HL-60 (cell line): ENCODE measurements around the gene CDC42BPB.

ENCODE experiments used
- DNase-seq, 2 experiments: peaks; one replicate each; pipeline ENCODE4 v3.0.0-alpha.2; 2010 to 2020; ENCODE audit warnings: low read depth in 1 of 2, low spot score in 1 of 2
- H3K27ac ChIP-seq: fragments of 250-450 bp; sonication (Bioruptor Pico); replicated peaks from 2 replicates; pipeline ENCODE4 v1.5.1; 2020; ENCODE audit warnings: mild to moderate bottlenecking, moderate library complexity
- H3K27me3 ChIP-seq: fragments of 250-450 bp; sonication (Bioruptor Pico); 2 replicates; pipeline ENCODE4 v1.5.1; 2021; ENCODE audit warnings: mild to moderate bottlenecking, moderate library complexity; ENCODE audit not compliant: insufficient read depth, poor library complexity, severe bottlenecking
- H3K4me3 ChIP-seq: replicated peaks from 2 replicates; pipeline ENCODE4 v1.5.1; 2011; ENCODE audit warnings: mild to moderate bottlenecking, control low read depth, low read length; ENCODE audit not compliant: insufficient read depth
- CTCF ChIP-seq: IDR thresholded peaks from one replicate; pipeline ENCODE4 v1.5.1; 2011; ENCODE audit warnings: low read length, control low read depth, inconsistent platforms; ENCODE audit not compliant: insufficient read depth
- GABPA ChIP-seq: IDR thresholded peaks from 2 replicates; pipeline ENCODE4 v1.6.1; 2012; ENCODE audit warnings: low read depth
- POLR2AphosphoS5 ChIP-seq: IDR thresholded peaks from 2 replicates; pipeline ENCODE4 v1.6.1; 2012; ENCODE audit warnings: low read depth
- REST ChIP-seq: IDR thresholded peaks from 2 replicates; pipeline ENCODE4 v1.6.1; 2012; ENCODE audit warnings: low read depth; ENCODE audit not compliant: insufficient replicate concordance
- SPI1 ChIP-seq: IDR thresholded peaks from 2 replicates; pipeline ENCODE4 v1.6.1; 2012; ENCODE audit warnings: low read depth, mild to moderate bottlenecking, borderline replicate concordance

Gene CDC42BPB

GRCh38 chr14:102909462-102909861 is 147.9 kb downstream of the CDC42BPB start:
- H3K27ac ChIP-seq = no peak overlapping the region
- DNase-seq = no peak
- TF ChIP-seq POLR2AphosphoS5 (peak; percentile 22; the same call in 1 of the 2 replicates), SPI1 (no peak), GABPA (no peak), CTCF (no peak), REST (no peak)

GRCh38 chr14:102908766-102909455 is 148.4 kb downstream of the CDC42BPB start:
- Histone ChIP-seq H3K27me3 (no peaks in the 10 kb centered on the region), H3K4me3 (no peak overlapping the region), H3K27ac (no peak overlapping the region)
- TF ChIP-seq GABPA = no peak
- TF ChIP-seq POLR2AphosphoS5 = no peak
- no peak for TF ChIP-seq SPI1
- DNase-seq = no peak

More at GRCh38 chr14:102909462-102909861, 147.9 kb downstream of the CDC42BPB start:
- H3K4me3 ChIP-seq = no peak overlapping the region
- H3K27me3 ChIP-seq = no peaks in the 10 kb centered on the region

GRCh38 chr14:102907980-102908730 is 149.2 kb downstream of the CDC42BPB start:
- TF ChIP-seq POLR2AphosphoS5 (no peak), SPI1 (no peak), GABPA (no peak), CTCF (no peak)
- no peak for DNase-seq
- Histone ChIP-seq H3K27me3 (no peaks in the 10 kb centered on the region), H3K4me3 (no peak overlapping the region), H3K27ac (no peak overlapping the region)

GRCh38 chr14:102907303-102907844 is 150.0 kb downstream of the CDC42BPB start:
- TF ChIP-seq GABPA (no peak), REST (no peak), POLR2AphosphoS5 (no peak), CTCF (no peak), SPI1 (no peak)
- DNase-seq = no peak
- Histone ChIP-seq H3K27ac (no peak overlapping the region), H3K4me3 (no peak overlapping the region), H3K27me3 (no peaks in the 10 kb centered on the region)
